ENCODE measurements around the gene CCL8.

DNA sequence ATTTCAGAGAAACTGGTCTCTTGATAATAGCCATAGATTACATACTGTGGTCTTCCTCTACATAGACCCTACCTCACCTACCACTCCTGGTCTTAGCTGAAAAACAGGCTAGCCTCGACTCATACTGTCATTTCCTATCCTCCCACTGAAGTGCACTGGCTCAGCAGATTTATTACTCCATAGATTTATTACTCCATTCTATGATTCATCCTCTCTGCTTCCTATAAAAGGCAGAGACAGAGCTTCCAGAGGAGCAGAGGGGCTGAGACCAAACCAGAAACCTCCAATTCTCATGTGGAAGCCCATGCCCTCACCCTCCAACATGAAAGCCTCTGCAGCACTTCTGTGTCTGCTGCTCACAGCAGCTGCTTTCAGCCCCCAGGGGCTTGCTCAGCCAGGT is 49.3 kb upstream of the CCL8 start, which contains the start of gene CCL7:
- TF ChIP-seq SP1 (IDR thresholded peaks at IDR 0.05) (no peak), ELF4 (IDR thresholded peaks at IDR 0.05) (no peak), BHLHE40 (IDR thresholded peaks at IDR 0.05; ENCODE audit: borderline replicate concordance) (no peak), L3MBTL2 (conservative IDR thresholded peaks at IDR 0.05) (no peak), FOXA1 (IDR thresholded peaks at IDR 0.05) (no peak), ZNF384 (IDR thresholded peaks at IDR 0.05) (no peak)
